Measurements from ENCODE around the gene KAT7. TPM values are rescaled to one million over a fixed set of nuclear protein-coding genes. Genes with fewer than 3 reads are reported as not detected.

KAT7 gene
- total and polyA plus RNA-seq, 10 of the 15 experiments (the other 5 are each of a cell fraction or from before 2014, with no cell fraction given), result 6.6 to 45.8 (median 26.3) TPM

- Histone ChIP-seq H3K9me3 (replicated peaks; ENCODE audit: control insufficient read depth, insufficient read depth, low read length) (no peaks in the 10 kb centered on the region), H3K79me2 (ENCODE audit: control insufficient read depth, insufficient read depth, low read length) (no peaks in the 10 kb centered on the region), H3K36me3 (ENCODE audit: control insufficient read depth in 2 of 2, insufficient read depth in 2 of 2, low read length in 1 of 2) (peaks cover 10 to 45% of the 10 kb centered on the region in 2 experiments), H3K4me3 (no peak overlapping the region), H3K9ac (ENCODE audit: control insufficient read depth, insufficient read depth, low read length) (no peak overlapping the region), H3K27ac (ENCODE audit: control insufficient read depth, insufficient read depth) (no peak overlapping the region), H2AFZ (ENCODE audit: control insufficient read depth, low read depth, low read length) (no peak overlapping the region), H3K27me3 (replicated peaks in 1 of 2; ENCODE audit: control insufficient read depth in 2 of 2, insufficient read depth in 2 of 2, low read length in 1 of 2) (no peaks in the 10 kb centered on the region), H3K4me2 (ENCODE audit: control insufficient read depth, insufficient read depth) (no peak overlapping the region), H3K4me1 (ENCODE audit: control insufficient read depth, insufficient read depth, low read length) (no peaks in the 10 kb centered on the region), H4K20me1 (ENCODE audit: control insufficient read depth, insufficient read depth) (no peaks in the 10 kb centered on the region)
- in situ Hi-C loops (cut with MboI) (no loop called here), intact Hi-C loops (cut with micrococcal nuclease; ENCODE audit: unreplicated experiment) (no loop called here)
- WGBS (ENCODE audit: insufficient coverage, insufficient replicate concordance, low lambda C conversion rate, missing lambda C conversion rate), result 100% methylated on average over 4 of the region's 4 CpGs
- ChIA-PET RAD21 (ENCODE audit: unreplicated experiment) (interaction anchor here (1.2 kb wide), 1 partner anchor 119 kb away, joined by 3 read pairs; no protein-coding TSS in a partner anchor), CTCF (interaction anchor here (1.0 kb wide), 1 partner anchor 258 kb away, joined by 3 read pairs; no protein-coding TSS in a partner anchor), SMC1A (ENCODE audit: uncharacterized antibody, unreplicated experiment) (no interaction called here), POLR2A (no interaction called here)
- FAIRE-seq, result no peak
- no TSS peak for BruUV-seq (replicated peaks)
- no peak for DNase-seq (ENCODE audit: low read depth, low spot score)
- no peak for ATAC-seq
- TF ChIP-seq ETV6 (conservative IDR thresholded peaks at IDR 0.05 in 1 of 2, IDR thresholded peaks at IDR 0.05 in 1 of 2; ENCODE audit: borderline replicate concordance in 1 of 2, low read depth in 1 of 2) (no peak), NFYA (IDR thresholded peaks at IDR 0.05; ENCODE audit: borderline replicate concordance, low read depth, low read length) (no peak), NRF1 (conservative IDR thresholded peaks at IDR 0.05; ENCODE audit: low read depth, low read length) (no peak), ZNF622 (IDR thresholded peaks at IDR 0.05) (no peak), NBN (IDR thresholded peaks at IDR 0.05) (no peak), E4F1 (IDR thresholded peaks at IDR 0.05; ENCODE audit: borderline replicate concordance, partially characterized antibody) (no peak), EGR1 (IDR thresholded peaks at IDR 0.05; ENCODE audit: borderline replicate concordance in 1 of 2, low read depth in 2 of 2, low read length in 2 of 2) (no peak), IKZF2 (IDR thresholded peaks at IDR 0.05) (no peak), TCF3 (IDR thresholded peaks at IDR 0.05; ENCODE audit: borderline replicate concordance, insufficient read depth, low read depth, low read length) (no peak), USF2 (IDR thresholded peaks at IDR 0.05; ENCODE audit: borderline replicate concordance, low read depth, low read length) (no peak), IRF4 (IDR thresholded peaks at IDR 0.05; ENCODE audit: low read depth, low read length) (no peak)
These were observed 26.5 kb downstream of the KAT7 start for GRCh38 chr17:49814781-49815529.

Measured in GM12878 (cell line).